Glomerular visceral epithelial cell (primary cell): ENCODE data around the gene TMEM94.
A peak's percentile ranks its signal among the peaks of the same experiment; 100 is the strongest.

Experiments
- DNase-seq: peaks from one replicate; pipeline ENCODE4 v3.0.0-alpha.2; 2016; ENCODE audit errors: extremely low spot score

TMEM94 gene

DNA sequence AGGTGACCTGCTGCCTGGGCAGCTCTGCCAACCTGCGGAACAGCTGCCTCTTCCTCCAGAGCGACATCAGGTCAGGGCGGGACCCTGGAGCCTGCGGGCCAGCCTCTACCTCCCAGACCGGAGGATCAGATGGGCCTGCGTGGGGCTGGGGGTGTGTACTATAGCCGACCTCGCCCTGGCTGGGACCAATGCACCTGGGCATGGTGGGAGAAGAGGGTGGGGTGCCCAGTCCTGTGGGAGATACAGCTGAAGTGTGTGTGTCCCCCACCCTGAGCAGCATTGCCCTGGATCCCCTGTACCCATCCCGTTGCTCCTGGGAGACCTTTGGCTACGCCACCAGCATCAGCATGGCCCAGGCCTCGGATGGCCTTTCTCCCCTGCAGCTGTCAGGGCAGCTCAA is 39.6 kb downstream of the TMEM94 start:
- DNase-seq = no peak

- no peak for DNase-seq
Measured at GRCh38 chr17:75498039-75498725, 41.7 kb downstream of the TMEM94 start.

- no peak for DNase-seq
Measured at GRCh38 chr17:75498726-75499213, 42.3 kb downstream of the TMEM94 start.

DNA sequence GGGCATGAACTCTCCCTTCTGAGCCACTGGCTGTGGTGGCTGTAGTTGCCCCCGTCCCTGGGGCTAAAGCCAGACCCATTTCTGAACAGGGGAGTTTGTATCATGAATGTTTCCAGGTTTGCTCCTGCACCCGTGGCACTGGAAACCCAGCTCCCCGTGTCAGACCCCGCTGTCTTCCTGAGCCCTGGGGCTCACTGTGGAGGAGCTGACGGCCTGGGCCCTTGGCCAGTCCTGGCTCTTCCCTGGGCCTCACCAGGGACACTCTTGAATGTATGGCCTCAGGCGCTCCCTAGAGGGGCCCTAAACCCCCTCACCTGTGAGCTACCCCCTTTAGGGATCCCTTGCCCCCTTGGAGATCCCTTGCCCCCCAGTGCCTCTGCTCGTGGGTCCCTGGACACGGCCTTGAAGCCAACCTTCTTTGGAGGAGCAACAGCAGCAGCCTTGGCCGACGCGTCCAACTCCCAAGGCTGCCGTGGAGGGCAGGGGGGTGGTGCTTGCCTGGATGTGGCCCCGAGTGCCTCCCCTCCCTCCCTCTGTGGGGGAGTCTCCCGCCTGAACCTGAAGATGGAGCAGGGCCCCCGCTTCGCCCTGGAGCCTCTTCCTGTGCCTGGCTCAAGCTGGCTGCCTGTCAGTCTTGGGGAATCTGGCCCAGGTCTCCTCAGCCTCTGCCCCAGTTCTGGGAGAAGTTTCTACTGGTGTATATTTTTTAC is 43.0 kb downstream of the TMEM94 start:
- no peak for DNase-seq

- DNase-seq = no peak
Measured at GRCh38 chr17:75500419-75501216, 44.2 kb downstream of the TMEM94 start.

DNA sequence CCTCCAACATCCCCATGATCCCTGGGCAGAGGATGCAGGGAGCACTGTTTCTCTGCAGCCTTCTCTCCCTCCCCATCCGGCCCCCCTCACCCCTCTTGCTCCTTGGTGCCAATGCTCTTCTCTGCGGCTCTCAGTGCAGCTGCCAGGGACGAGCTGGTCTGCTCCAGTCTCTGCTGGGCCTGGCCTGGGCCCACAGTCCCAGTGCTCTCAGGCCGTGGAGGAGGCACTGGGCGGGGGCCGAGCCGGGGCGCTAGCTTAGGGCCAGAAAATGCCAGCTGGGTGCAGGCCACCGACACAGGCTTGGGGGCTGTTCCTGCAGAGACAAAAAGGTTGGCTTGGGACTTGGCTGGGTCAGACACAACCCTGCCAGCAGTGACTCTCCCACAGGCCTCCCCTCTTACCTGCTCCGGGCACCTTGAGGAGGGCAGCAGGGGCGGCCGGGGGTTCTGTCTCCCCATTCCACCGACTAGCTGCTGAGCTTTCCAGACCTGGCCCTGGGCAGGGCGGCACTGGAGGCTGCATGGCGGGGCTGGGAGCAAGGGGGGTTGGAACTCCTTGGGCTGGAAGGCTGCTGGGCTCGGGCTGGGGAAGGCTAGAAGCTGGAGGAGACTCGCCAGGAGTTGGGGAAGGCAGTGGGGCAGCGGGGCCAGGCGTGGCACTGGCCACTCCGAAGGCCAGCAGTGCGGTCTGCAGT is 45.1 kb downstream of the TMEM94 start:
- DNase-seq = no peak

DNA sequence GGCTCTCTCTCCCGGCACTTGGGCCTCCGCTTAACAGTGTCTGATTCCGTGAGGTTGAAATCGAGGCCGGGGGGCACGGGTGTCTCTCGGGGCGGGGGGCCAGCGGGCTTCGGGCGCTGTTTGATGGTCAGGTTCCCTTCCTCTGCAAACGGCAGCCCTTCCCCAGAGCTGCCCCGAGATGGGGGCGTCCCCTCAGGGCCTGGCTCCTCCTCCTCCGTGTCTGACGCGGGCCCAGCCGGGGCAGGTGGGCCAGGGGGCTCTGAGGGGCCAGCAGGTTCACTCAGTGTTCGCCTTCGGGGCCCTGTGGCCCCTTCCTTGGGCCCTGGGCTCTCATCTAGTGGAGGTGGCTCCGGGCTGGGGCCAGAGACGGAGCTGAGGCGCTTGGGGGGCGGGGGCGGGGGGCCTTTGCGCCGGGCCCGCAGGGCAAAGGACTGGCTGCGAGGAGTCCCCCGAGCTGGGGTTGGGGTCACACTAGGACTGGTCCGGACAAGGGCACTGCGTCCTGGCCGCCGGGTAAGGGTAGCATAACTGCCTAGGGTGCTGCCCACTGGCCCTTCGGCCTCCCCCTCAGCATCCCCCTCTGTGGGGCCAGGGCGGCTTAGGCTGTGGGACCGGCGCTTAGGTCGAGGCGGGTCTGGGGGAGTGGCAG is 45.8 kb downstream of the TMEM94 start:
- DNase-seq = no peak

- no peak for DNase-seq
Measured at GRCh38 chr17:75502721-75503329, 46.4 kb downstream of the TMEM94 start.

DNA sequence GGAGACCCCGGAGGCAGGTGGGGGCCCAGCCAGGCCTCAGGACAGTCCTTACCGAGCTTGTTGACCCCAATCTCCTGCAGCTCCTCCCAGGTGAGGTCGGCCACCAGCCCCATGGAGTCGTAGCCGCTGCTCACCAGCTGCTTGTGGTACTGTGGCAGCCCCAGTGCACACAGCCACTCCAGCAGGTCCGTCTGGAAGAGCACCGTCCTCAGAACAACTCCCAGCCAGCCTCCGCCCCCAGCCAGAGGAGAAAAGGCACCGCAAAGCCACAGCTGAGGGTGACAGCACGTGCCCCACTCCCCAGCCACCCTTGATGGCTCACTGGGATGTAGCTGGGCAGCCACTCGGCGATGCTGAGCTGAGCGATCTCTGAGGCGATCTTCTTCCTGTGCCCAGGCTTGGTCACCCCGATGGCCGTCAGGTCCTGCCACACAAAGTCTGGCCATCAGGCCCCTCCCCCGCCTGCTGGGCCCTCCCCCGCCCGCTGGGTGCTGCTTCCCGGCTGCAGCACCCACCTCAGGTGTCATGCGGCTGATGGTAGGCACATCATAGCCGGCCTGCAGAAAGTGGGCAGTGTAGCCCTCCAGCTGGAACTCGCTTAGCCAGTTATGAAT is 47.0 kb downstream of the TMEM94 start:
- DNase-seq = no peak

GRCh38 chr17:75503976-75504346 is 47.5 kb downstream of the TMEM94 start:
- no peak for DNase-seq

DNA sequence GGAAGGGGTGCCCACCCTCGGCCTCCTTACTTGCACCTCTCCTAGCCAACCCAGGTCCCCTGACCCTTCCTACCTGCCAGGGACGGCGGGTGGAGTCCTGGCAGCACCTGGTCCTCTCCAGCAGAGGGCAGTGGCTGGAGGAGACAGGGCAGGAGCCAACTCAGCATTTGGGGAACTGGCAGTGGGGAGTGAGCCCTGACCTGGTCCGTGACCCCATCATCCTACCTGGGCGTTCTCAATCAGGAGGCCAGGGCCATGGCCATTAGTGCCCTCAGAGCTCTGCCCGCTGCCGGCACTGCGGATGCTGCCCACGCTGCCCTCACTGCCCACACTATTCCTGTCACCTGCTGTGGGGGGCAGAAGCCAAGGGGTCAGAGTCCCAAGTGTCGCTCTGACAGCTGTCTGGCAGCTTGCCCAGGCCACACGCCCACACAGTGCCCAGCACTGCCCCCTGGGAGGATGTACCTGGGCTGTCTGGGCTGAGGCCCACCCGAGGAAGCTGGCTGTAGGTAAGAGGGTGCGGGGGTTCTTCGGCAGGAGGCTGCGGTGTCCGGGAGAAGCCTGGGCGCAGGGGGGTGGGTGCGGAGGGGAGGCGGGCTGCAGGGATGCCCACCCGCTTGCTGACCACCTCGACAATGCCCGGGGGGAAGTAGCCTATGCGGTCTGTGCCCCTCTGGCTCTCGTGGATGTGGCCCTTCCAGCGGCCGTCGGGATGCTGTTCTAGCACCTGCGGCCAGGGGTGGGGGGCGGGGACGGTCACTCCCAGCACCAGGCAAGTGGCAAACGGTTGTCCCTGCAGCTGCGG is 48.1 kb downstream of the TMEM94 start:
- DNase-seq = peak; percentile 30

DNA sequence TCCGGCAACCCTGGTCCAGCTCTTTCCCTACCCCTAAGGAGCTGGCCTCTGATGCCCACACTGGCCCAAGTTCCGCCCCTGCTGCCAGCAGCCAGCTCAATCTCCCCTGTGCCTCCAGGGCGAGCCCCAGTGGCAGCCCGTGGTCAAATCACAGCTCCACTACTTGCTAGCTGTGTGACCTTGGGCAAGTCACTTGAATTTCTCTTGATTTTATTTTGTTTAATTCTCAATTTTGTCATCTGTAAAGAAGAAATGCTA is 48.6 kb downstream of the TMEM94 start:
- DNase-seq = no peak

DNA sequence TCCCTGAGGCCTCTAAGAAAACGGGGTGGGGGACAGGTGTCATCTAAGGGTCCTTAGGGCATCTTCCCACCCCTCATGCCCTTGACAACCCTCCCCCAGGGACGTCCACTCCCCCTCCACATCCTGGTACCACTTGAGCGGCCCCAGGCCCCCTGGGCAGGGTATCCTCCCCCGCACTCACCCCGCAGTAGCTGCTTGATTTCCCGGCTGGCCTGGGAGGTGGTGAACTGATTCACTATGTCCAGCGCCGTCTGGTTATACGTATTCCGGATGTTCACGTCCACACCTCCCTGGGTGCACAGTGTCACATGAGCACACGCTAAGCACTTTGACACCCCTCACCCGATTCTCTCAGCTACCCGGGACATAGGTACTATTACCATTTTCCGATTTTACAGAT is 49.2 kb downstream of the TMEM94 start:
- no peak for DNase-seq

DNA sequence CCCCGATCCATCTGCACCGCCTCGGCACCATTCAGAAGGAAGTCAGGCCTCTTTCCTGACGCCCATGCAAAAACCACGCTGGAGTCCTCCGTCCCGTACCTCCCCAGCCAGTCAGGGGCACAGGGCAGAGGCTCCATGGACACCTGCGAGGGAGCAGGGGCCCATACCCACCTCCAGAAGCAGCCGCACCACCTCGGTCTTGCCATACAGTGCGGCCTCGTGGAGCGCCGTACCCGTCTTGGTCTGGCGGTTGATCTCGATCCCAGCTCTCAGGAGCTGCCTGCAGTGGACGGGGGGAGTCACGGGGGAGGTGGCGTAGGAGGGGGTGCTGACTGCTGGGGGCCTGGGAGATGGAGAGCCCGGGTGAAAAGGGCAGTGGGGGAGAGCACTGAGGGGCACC is 49.7 kb downstream of the TMEM94 start:
- DNase-seq = no peak

DNA sequence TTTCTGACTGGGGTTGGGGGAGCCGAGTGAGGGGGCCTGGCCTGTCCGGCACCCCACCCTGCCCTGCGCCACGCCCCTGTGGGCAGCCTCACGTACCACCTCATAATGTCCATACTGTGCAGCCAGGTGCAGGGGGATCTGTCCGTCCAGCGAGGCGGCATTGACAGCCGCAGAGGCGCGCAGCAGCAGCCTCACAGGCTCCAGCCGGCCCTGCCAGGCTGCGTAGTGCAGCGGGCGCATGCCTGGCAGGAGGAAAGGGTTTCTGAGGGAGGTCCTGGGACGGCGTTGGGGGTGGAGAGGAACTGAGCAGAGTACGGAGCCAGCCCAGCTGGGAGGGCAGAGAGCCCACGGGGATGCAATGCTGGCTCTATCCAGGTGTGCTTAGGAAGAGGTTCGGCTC is 50.5 kb downstream of the TMEM94 start:
- DNase-seq = no peak

- no peak for DNase-seq
Measured at GRCh38 chr17:75507733-75508719, 51.6 kb downstream of the TMEM94 start.

- DNase-seq = no peak
Measured at GRCh38 chr17:75508931-75509361, 52.5 kb downstream of the TMEM94 start.

GRCh38 chr17:75509528-75510258 is 53.3 kb downstream of the TMEM94 start:
- DNase-seq = no peak
